ENCODE measurements around the gene C2orf68.
"Not testable (repeated sequence)": the region's sequence is repeated elsewhere in the genome, so short reads cannot be mapped to it uniquely, and the experiment has no call there.

The C2orf68 gene

GRCh38 chr2:85619617-85620016 lies 7.8 kb upstream of the C2orf68 start:
- no peaks in the 10 kb centered on the region for H3K9me2 ChIP-seq (replicated peaks; ENCODE audit: insufficient read depth, low read length)
- H3K27me3 ChIP-seq (replicated peaks; ENCODE audit: insufficient read depth, low read length): no peaks in the 10 kb centered on the region
- H3K4me1 ChIP-seq (ENCODE audit: low read length): peaks cover 8% of the 10 kb centered on the region
- no peak overlapping the region for H2AFZ ChIP-seq (ENCODE audit: low read length)
- H3K9me3 ChIP-seq (replicated peaks; ENCODE audit: insufficient read depth, low read length): no peaks in the 10 kb centered on the region
- no peak for DNase-seq
- no peak for TF ChIP-seq CTCF (IDR thresholded peaks at IDR 0.05; ENCODE audit: low read length)
- TF ChIP-seq EZH2 (optimal IDR thresholded peaks at IDR 0.05; ENCODE audit: low read depth, low read length): no peak
- no peak for TF ChIP-seq EZH2phosphoT487 (IDR thresholded peaks at IDR 0.05; ENCODE audit: low read length)
- H3F3A ChIP-seq (ENCODE audit: insufficient read depth, low read length): peaks cover 4% of the 10 kb centered on the region; the same call in 1 of the 2 replicates
- H3K27ac ChIP-seq (ENCODE audit: low read length): no peak overlapping the region
- H3K79me2 ChIP-seq (ENCODE audit: low read length): peaks cover 75% of the 10 kb centered on the region
- no peak overlapping the region for H3K4me3 ChIP-seq (ENCODE audit: low read length)
- 0 out of 2 replicates have a peak, but pooled peaks cover 6% of the 10 kb centered on the region for H4K20me1 ChIP-seq (ENCODE audit: insufficient read depth, low read length)
- H3K4me2 ChIP-seq (ENCODE audit: low read depth, low read length): no peak overlapping the region
- H3K36me3 ChIP-seq (replicated peaks; ENCODE audit: insufficient read depth, low read length): peaks cover 14% of the 10 kb centered on the region
- H3K9ac ChIP-seq (ENCODE audit: low read length): no peak overlapping the region

- H3K9me3 ChIP-seq (replicated peaks; ENCODE audit: insufficient read depth, low read length); H3K27ac ChIP-seq (ENCODE audit: low read length); H3K4me1 ChIP-seq (ENCODE audit: low read length); H4K20me1 ChIP-seq (ENCODE audit: insufficient read depth, low read length); H3K36me3 ChIP-seq (replicated peaks; ENCODE audit: insufficient read depth, low read length); H3K4me3 ChIP-seq (ENCODE audit: low read length); H3K27me3 ChIP-seq (replicated peaks; ENCODE audit: insufficient read depth, low read length); DNase-seq; H2AFZ ChIP-seq (ENCODE audit: low read length); H3K9me2 ChIP-seq (replicated peaks; ENCODE audit: insufficient read depth, low read length); H3F3A ChIP-seq (ENCODE audit: insufficient read depth, low read length); H3K9ac ChIP-seq (ENCODE audit: low read length): not testable (repeated sequence)
- Histone ChIP-seq H3K79me2 (ENCODE audit: low read length) (peaks cover 60% of the 10 kb centered on the region), H3K4me2 (ENCODE audit: low read depth, low read length) (peak overlapping the region; percentile 74; the same call in 1 of the 2 replicates)
Observed at GRCh38 chr2:85617723-85618122, 5.9 kb upstream of the C2orf68 start.

- no peaks in the 10 kb centered on the region; the same call in 1 of the 2 replicates for H3K36me3 ChIP-seq (replicated peaks; ENCODE audit: insufficient read depth, low read length)
- H3K4me2 ChIP-seq (ENCODE audit: low read depth, low read length): no peak overlapping the region; the same call in 1 of the 2 replicates
- no peak for DNase-seq
- no peaks in the 10 kb centered on the region for H3K9me2 ChIP-seq (replicated peaks; ENCODE audit: insufficient read depth, low read length)
- TF ChIP-seq EZH2phosphoT487 (IDR thresholded peaks at IDR 0.05; ENCODE audit: low read length): no peak
- H3K9me3 ChIP-seq (replicated peaks; ENCODE audit: insufficient read depth, low read length): no peaks in the 10 kb centered on the region
- H4K20me1 ChIP-seq (ENCODE audit: insufficient read depth, low read length): 0 out of 2 replicates have a peak, but pooled peaks cover 6% of the 10 kb centered on the region
- peaks cover 9% of the 10 kb centered on the region for H3F3A ChIP-seq (ENCODE audit: insufficient read depth, low read length)
- no peak overlapping the region for H3K4me3 ChIP-seq (ENCODE audit: low read length)
- H3K9ac ChIP-seq (ENCODE audit: low read length): no peak overlapping the region
- no peak overlapping the region for H3K27ac ChIP-seq (ENCODE audit: low read length)
- H2AFZ ChIP-seq (ENCODE audit: low read length): 0 out of 2 replicates have a peak overlapping the region, but pooled peaks have one; percentile 92
- peaks cover 8% of the 10 kb centered on the region for H3K4me1 ChIP-seq (ENCODE audit: low read length)
- H3K27me3 ChIP-seq (replicated peaks; ENCODE audit: insufficient read depth, low read length): no peaks in the 10 kb centered on the region
- H3K79me2 ChIP-seq (ENCODE audit: low read length): peaks cover 56% of the 10 kb centered on the region
Observed at GRCh38 chr2:85615413-85615728, 3.5 kb upstream of the C2orf68 start.

GRCh38 chr2:85614757-85615156 lies 2.9 kb upstream of the C2orf68 start:
- H4K20me1 ChIP-seq (ENCODE audit: insufficient read depth, low read length); DNase-seq; H3K4me3 ChIP-seq (ENCODE audit: low read length); H3K4me1 ChIP-seq (ENCODE audit: low read length); H3K9me2 ChIP-seq (replicated peaks; ENCODE audit: insufficient read depth, low read length); H2AFZ ChIP-seq (ENCODE audit: low read length); H3K9ac ChIP-seq (ENCODE audit: low read length); H3K36me3 ChIP-seq (replicated peaks; ENCODE audit: insufficient read depth, low read length); H3K27me3 ChIP-seq (replicated peaks; ENCODE audit: insufficient read depth, low read length); H3K4me2 ChIP-seq (ENCODE audit: low read depth, low read length); H3F3A ChIP-seq (ENCODE audit: insufficient read depth, low read length); H3K9me3 ChIP-seq (replicated peaks; ENCODE audit: insufficient read depth, low read length); H3K27ac ChIP-seq (ENCODE audit: low read length): not testable (repeated sequence)
- H3K79me2 ChIP-seq (ENCODE audit: low read length): peaks cover 53% of the 10 kb centered on the region

Measured in MM.1S (cell line).